SK-N-SH treated with all-trans-retinoic acid at 6 μM for 48 hours (cell line): Measurements from ENCODE around the gene TLCD2.

Experiments
- CSDC2 ChIP-seq: fragments of 250-450 bp; sonication (Bioruptor Pico); IDR thresholded peaks from 2 replicates; pipeline ENCODE4 v1.5.0; 2020; ENCODE audit warnings: mild to moderate bottlenecking, moderate library complexity
- PPARA ChIP-seq: fragments of 250-450 bp; sonication (Bioruptor Pico); IDR thresholded peaks from 2 replicates; pipeline ENCODE4 v1.5.0; 2020; ENCODE audit warnings: mild to moderate bottlenecking, borderline replicate concordance
- TCF4 ChIP-seq: fragments of 250-450 bp; sonication (Bioruptor Pico); IDR thresholded peaks from 2 replicates; pipeline ENCODE4 v1.8.0; 2021; ENCODE audit warnings: mild to moderate bottlenecking, moderate library complexity, borderline replicate concordance
- ZNF8 ChIP-seq: fragments of 450-650 bp; formaldehyde crosslinking; IDR thresholded peaks from 2 replicates; pipeline ENCODE4 v1.5.0; 2020; ENCODE audit warnings: mild to moderate bottlenecking, moderate library complexity

- TF ChIP-seq PPARA (CRISPR knock-in tag) (no peak), ZNF8 (no peak), CSDC2 (CRISPR knock-in tag) (no peak), TCF4 (CRISPR knock-in tag) (no peak)
Observed at GRCh38 chr17:1716076-1716911, 6.1 kb upstream of the TLCD2 start.
